ENCODE measurements around the gene CD164L2.

- TF ChIP-seq CTCF (IDR thresholded peaks at IDR 0.05), result peak in 3 of 4 experiments; percentile 65 to 84 (median 65)
- TF ChIP-seq POLR2A (IDR thresholded peaks at IDR 0.05), result no peak
- peak; percentile 64 for TF ChIP-seq POLR2AphosphoS5 (IDR thresholded peaks at IDR 0.05)
- TF ChIP-seq EP300 (IDR thresholded peaks at IDR 0.05), result no peak
Observed at GRCh38 chr1:27402349-27402754, 19.2 kb upstream of the CD164L2 start.

All from gastroesophageal sphincter (tissue), 3 donors.